DMS 273 (cell line): ENCODE measurements around the gene GNPDA1.

Experiments
- DNase-seq: peaks from one replicate; lab custom pipeline; 2025; ENCODE audit not compliant: unreplicated experiment; lab: John Stamatoyannopoulos, UW

Gene GNPDA1

DNA sequence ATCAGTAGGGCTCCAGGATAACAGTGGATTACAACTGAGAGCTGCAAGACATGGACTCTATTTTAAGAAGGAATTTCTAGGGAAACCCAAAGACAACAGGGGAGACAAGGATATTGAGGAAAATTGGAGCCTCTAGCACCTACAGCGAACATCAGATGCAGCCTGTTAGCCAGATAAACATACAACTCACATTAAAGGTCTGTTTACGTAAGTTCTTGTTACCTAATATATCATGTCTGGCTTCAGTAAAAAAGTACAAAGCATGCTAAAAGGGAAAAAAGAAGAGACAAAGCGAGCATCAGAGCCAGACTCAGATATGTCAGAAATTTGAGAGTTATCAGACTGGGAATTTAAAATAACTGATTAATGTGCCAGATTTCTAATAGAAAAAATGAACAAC, 17.2 kb downstream of the GNPDA1 start:
- DNase-seq, result no peak

DNA sequence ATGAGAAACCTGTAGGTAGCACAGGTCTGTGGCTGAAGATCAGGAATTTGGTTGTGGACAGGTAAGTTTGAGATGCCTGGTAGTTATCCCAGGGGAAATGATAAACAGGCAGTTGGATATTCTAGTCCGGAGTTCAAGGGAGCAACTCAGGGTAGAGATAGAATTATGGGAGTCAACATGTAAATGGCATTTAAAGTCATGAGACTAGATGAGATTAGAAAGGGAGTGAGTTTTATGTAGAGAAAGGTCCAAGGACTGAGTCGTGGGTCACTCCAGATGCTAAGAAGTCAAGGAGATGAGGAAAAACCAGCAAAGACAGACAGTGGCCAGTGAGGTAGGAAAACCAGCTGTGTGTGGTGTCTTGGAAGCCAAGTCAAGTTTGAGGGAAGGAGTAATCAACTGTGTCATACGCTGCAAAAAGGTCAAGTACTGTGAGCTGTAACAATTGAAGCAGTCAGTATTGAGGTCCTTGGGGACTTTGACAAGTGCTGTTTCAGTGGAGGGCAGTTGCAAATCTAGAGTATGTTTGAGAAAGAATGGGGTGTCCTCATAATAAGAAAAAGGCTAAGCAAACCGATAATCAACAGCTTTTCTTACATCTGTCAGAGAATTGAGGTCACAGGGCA, 18.2 kb downstream of the GNPDA1 start:
- no peak for DNase-seq

DNA sequence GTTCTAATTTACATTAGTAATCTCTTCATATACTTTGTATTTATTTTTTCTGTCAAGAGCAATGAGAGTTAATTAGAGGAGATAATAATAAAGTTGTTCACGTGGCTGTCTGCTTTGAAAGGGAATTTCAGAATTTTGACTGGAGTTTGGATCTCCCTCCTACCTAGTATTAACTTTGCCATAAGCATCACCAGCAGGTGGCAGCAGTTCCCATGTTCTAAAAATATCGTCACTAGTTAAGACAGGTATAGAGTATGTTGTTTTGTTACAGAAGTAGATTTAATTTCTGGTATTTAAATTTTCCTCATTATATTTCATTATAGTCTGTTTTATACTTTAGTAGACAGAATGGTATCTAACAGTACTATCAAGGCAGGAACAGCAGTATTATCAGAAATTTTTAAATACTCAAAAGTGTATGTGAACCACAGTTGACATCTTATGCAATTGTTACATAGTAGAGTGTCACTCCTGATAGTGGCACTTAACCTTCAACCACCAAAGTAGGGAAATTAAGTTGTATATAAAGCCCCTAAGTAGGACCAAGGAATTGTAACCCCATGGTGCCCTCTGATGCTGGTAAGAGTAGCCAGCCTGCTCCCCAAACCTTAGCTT, 20.4 kb downstream of the GNPDA1 start:
- DNase-seq, result peak; percentile 85

DNA sequence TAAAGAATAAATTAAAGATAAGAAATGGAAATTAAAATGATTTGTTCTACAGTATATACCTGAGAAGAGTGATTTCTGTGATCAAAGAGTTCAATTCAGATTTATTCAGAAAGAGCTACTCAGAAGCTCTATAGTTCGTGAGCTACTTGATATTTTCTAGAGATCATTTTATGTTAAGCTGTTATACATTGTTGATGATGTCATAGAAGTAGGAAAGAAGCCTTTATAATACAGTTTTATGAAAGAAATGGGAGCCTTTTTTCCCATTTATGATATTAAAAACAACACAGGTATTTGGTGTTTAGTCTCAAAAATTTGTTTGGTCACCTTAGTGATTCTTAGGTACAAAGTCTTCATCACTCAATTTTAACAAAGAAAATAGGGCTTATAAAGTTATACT, 23.1 kb downstream of the GNPDA1 start:
- no peak for DNase-seq

DNA sequence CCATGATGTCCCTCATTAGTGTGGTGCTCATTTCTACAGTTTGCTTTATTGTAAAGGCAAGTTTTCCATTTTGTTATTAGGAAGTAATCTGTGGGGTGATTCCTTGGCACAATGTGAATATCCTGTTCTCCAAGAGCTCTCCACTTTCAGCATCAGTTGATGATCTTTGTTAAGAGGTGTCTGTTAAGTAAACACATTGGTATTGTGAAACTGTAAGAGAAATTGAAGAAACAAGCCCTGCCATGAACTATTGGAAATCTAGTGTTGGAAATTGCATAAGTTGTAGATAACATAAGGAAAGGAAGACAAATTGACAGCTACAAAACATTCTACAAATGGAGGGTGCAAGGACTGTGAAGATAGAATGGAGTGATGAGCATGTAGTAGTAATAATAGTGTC, 26.8 kb downstream of the GNPDA1 start:
- no peak for DNase-seq

DNA sequence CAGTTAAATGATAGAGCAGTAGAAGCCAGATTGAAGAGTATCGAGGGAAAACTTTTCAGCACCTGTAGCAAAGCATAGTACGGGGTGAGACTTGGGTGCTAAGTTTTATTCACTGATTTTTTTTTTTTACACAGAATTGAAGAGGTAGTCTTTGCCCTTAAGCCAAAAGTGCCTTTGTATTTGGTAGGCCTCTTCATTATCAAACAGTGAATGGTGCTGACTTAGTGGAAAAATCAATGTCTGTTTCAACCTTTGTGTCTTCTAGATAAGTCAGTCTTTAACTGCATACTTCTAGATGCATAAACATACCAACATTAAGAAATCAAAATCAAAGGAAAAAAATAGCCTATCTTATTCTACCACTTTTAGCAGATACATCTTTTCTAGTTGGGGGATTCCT, 30.2 kb downstream of the GNPDA1 start:
- DNase-seq, result no peak

DNA sequence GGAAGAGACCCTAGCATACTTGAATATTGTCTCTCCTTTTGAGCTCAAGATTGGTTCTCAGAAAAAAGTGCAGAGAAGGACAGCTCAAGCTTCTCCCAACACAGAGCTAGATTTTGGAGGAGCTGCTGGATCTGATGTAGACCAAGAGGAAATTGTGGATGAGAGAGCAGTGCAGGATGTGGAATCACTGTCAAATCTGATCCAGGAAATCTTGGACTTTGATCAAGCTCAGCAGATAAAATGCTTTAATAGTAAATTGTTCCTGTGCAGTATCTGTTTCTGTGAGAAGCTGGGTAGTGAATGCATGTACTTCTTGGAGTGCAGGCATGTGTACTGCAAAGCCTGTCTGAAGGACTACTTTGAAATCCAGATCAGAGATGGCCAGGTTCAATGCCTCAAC, 34.4 kb downstream of the GNPDA1 start:
- DNase-seq, result no peak

DNA sequence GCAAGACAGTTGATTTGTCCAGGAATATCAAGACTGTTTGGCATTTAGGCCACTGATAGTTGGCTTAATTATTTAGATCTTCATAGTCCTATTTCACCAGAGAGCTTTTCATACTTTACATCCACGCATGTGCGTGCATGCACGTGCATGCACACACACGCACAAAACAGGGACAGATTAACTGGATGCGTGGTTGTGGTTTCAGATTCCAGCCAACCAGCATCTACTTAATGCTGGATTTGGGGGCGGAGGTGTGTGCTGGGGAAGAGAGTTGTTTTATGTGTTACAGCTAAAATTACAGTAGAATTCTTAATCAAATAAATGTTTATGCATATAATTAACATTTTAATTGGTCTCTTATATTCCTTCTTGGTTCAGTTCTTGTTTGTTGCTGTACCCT, 36.7 kb downstream of the GNPDA1 start:
- no peak for DNase-seq

DNA sequence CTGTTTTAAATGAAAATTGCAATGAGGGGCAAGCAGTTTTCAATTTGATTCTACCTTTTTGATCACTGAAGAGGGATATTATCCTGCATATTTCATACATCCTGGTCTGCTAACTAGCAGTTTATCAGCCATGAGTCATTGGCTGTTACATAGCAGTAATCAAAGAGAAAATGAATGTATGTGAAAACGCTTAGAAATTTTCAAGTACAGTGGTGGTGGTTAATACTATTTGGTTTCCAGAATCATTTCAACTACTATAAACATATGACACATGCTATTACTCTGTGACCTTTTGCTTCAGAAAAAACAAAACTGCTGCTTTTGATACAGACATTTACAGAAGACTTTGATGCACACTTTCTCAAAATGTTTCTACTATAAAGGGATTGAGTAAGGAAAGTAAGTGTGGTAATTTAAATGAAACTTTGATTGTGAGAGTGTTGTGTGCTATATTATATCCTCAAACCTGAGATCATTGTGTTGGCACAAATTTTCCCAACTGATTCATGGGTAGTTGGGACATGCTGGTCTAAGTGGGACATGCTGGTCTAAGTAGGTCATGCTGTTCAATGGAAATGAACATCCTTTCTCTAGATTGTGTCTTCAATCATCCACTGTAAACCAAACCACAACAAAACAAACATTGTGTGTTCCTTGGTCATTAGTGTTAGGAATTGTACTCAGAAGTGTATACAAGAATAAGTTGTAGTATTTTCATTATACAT, 38.8 kb downstream of the GNPDA1 start:
- no peak for DNase-seq

DNA sequence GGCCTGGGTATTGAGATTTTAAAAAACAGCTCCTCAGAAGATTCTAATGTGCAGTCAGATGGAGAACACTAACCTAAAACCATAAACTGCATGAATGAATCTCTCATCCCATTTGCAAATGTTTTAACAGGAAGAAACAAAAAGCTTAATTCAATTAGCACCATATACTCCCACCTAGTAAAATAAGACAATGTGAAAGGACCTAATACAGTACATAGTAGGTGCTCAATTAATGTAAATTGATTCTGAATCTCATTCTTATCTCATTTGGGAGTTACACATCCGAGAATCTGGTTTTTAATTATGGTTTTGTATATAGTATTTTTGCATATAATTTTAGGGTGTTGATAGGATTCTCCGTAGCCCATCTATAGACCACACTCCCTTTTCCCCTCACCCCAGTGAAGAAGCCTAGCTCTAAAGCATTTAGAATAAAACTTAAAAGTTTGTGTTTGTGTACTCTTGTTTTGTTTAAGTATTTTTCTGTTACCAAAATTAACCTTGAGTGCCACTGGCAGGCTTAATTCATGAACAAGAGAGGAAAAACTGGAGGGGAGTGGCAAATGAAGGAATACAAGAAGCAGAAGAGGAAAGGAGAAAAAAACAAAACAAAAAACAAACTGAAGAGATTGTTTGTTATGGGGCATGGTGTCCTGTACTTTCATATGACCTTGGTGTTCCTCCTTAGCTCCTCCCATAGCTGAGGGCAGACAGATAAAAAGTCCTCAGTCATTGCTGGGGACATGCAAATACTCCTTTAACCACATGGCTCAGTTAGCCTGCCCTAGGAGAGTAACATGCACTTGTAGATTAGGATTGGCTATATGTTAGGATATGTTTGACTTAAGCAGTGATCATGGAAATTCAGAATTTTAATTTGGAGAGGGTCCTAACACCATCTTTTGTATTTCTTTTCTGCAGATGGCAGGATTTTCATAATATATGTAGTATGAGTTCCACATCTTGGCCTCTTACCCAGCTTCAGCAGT, 42.8 kb downstream of the GNPDA1 start:
- DNase-seq, result peak; percentile 46

DNA sequence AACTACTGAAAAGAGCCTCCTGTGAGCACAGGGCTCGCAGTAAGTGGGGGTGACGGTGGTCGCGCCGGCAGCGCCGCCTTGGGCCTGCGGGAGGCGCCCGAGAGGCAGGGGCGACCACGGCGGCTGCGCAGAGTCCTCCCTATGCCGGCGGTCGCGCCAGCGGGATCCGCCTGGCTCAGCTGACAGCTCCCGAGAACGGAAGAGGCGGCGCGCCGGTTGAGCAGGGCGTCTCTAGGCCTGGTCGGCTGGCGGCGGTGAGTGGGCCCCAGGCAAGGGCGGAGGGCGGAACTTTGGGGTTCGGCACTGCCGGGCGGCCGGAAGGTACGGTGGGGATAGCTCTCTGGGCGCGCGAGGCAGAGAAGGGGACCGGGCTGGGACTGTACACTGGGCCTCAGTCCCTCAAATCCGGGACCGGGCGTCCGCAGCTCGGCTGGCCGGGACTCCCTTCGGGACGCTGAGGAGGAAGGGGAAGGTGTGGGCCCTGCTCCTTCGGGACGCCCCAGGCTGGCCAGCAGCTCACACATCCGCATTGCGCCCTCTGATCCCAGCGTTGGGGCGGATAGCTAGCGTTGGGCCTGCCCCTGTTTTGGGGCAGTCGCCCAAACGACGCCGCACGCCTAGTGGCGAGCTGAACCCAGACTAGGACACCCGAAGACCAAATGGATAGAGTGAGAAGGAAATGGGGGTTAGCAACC, 43.8 kb downstream of the GNPDA1 start, which contains the start of gene RNF14:
RNF14 (plus strand) TSS at position 192 of the 695 bp plus-strand sequence. CDS start 4,484 bp downstream, outside the sequence.
- peak; percentile 98 for DNase-seq

DNA sequence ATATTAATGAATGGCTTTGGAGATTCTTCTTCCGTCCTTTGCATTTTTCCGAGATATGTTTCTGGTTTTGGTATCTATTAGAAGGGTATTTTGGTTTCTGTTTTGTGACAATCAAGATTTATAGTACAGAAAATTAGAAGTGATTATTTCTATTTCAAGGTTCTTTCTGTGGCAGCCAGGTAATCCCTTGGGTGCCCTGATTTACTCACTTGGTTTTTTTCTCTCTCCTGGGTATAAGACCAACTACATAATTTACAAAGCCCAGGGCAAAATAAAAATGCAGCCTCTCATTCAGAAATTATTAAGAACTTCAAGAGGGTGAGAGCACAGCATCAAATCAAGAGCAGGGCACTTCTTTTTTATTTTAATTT, 45.9 kb downstream of the GNPDA1 start:
- no peak for DNase-seq

DNA sequence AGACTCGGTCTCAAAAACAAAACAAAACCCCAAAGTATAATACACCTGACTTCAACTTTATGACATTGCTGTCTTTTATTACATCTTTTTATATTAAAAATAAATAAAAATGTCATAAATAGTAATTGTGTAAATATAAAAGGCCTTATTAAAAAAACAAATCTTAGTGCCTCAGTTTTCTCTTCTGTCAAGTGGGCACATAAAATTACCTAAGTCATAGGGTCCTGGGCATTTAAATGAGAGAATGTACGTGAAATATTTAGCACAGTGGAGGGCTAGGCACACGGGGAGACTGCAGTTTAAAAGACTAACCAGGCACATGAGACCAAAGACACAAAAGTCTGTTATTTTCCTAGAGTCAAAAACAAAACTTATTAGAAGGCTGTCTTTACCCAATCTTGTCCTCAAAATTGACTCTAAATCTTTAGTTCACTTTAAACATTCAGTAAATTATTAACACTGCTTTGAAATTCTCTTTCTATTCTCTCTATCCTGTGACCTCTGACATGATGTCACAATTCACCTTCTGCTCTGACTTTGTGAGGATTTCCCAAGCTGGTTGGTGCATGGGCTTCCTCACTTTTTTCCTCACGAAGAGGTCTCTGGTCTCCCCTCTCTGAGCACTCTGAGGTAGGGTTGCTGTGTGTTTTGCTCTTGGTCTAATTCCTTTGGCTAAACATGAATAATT, 46.4 kb downstream of the GNPDA1 start:
- DNase-seq, result no peak

DNA sequence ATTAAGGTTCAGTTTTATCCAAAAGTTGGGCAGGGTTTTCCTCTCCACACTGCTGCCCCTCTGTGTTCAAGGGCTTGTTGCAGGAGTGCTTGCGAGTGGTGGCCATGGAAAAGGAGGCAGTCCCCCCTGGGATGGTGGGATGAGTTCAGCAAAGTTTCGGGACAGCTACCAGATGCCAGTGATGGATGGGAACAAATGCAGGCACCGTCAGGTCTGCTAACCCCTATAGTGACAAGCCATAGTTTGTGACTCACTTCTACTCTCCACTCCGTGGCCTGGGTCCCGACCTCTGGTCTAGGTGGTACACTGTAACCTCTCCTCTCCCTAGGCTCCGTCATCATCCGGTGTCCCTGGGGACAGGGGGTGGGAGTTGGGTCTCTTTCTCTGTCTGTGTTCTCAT, 47.8 kb downstream of the GNPDA1 start:
- no peak for DNase-seq

DNA sequence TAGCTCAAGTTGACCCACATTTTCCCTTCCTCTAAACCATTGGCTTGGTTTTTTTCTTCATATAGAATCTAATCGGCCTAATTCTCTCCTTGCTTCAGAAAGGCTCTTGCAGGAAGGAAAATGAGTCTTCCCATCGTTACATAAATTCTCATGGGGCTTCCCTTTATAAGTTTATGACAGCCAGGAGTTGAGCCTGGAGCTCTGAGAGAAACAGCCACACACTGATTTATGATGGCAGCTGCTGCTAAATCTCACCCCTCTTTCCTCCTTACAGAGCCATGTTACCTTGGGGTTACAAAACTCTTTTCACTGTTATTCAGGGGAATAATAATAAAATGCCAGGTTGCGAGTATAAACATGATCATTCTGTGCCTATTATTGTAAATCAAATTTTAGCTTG, 49.1 kb downstream of the GNPDA1 start:
- no peak for DNase-seq

DNA sequence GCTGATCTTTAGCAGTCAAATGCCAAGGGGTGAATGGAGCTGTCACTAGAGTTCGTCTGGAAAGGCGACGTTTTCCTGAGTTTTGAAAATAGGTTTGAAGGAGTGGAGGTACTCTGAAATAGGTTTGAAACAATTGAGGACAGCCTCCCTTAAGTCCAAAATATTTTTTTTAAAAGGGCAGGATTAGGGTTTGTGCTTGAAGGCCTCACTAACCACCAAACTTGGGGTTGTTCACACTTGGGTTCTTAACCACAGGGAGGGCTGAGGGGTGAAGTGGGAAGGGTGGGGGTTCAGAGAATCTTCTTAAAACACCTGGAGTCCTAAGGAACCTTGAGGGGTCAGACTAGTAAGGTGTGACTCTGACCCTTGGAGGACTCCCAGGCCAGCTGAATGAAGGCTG, 51.4 kb downstream of the GNPDA1 start:
- DNase-seq, result no peak

DNA sequence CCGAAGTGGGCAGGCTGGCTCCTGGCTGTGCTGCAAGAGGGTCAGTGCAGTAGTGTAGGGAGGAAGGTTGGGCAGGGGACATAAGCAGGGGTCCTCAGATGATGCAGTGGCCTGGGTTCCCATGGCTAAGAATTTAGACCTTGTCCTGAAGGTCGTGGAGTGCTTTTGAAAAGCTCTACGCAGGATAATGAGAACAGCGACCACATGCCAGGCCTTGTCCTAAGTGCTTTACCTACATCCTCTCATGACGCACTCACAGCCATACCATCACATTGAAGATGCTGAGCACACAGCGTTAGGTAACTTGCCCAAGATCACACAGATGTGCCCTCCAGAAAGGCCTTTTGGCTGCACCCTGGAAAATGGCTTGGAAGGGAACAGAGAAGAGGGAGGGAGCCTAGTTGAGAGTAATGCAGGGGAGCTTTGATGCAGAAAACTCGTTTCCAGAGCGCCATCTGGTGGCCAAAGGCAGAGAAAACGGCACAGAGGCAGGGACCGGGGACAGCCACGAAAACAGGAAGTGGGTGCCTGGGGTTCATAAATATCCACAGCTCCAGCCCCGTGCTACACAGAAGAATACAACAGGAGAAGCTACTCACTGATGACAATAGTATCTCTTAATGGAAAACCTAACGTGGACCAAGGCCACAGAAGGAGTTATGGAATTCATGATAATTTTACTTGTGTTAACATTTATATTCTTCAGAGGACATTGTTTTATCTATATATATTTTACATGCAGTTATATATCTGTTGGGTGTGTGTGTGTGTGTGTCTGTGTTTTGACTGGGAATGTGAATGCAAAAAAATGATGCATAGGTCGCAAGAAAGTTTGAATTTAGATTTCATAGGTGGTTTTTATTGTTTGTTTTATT, 52.1 kb downstream of the GNPDA1 start:
- DNase-seq, result peak; percentile 94

DNA sequence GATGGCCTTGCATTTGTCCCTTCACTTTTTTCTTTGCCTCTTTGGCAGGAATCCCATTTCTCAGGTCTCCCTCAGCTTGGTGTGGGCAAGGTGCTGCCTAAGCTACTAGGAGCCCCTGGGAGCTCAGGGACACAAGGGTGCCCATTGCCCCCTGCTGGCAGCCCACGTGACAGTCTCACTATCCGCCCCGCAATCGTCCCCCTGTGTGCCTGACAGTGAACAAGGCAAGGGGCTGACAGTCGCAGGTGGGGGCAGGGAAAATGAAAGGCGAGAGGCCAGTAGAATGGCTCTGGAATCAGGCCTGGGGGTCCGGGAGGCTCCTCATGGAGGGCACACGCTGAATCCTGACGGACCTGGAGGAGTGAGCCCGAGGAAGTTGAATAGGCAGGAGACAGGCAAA, 52.8 kb downstream of the GNPDA1 start:
- DNase-seq, result peak; percentile 22

DNA sequence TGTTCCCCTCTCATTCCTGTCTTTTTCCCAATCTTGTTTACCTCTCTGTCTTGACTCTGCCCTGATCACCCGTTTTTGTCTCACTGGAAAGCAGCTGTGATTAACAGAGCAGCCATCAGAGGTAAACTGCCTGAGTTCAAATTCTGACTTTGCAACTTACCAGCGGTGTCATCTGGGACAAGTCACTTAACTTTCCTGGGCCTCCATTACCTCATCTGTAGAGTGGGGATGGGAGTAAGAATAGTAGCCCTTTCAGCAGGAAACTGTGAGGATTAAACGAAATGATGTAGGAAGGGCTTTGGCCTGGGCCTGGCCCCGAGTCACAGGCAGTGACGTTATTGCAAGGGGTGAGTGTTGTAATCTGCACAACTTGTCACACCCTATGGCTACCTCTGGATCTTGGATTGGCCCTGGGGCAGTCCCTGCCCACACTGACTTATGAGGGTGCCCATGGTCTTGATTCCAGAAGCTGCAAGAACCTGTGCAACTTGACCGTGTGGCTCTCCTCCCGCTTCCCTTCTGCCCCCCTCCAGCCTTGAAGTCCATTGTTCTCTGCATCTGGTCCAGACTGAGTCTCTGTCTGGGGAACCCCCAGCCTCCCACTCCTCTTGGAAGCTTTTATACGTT, 54.2 kb downstream of the GNPDA1 start:
- DNase-seq, result no peak
